GM18498 (cell line): ENCODE measurements around the gene CELF5.
"Not testable (repeated sequence)": the region's sequence is repeated elsewhere in the genome, so short reads cannot be mapped to it uniquely, and the experiment has no call there.

Experiments used
- ATAC-seq: cut with Tn5 transposase; IDR thresholded peaks from one replicate; pipeline ENCODE4 v1.9.1; 2021; ENCODE audit warnings: mild to moderate bottlenecking, moderate library complexity; ENCODE audit not compliant: unreplicated experiment

Gene CELF5

DNA sequence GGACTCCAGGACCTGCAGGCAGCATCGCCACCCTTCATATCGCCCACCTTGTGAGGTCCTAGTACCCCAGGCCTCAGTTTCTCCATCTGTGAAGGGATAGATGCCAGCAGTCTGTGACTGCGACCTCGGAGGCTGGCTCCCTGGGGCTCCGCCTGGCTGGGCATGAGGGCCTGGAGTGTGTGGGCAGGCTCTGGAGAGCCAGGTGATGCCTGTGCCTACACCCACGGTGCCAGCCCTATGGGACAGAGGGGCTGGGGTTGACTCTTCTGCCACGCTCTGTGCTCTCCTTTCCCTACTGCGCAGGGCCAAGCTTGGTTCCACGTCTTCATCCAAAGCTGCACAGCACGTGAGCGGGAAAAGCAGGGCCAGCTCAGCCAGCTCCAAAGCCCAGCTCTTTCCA lies 115.9 kb downstream of the CELF5 start:
- ATAC-seq: no peak

GRCh38 chr19:3342246-3342645 lies 117.8 kb downstream of the CELF5 start:
- no peak for ATAC-seq

DNA sequence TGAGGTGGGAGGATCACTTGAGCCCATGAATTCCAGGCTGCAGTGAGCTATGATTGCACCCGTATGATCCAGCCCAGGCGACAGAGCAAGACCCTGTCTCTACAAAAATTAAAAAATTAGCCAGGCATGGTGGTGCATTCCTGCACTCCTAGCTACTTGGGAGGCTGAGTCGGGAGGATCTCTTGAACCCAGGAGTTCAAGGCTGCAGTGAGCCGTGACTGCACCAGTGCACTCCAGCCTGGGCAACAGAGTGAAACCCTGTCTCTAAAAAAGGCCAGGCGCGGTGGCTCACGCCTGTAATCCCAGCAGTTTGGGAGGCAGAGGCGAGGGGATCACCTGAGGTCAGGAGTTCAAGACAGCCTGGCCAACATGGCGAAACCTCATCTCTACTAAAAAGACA lies 118.5 kb downstream of the CELF5 start:
- ATAC-seq: not testable (repeated sequence)

DNA sequence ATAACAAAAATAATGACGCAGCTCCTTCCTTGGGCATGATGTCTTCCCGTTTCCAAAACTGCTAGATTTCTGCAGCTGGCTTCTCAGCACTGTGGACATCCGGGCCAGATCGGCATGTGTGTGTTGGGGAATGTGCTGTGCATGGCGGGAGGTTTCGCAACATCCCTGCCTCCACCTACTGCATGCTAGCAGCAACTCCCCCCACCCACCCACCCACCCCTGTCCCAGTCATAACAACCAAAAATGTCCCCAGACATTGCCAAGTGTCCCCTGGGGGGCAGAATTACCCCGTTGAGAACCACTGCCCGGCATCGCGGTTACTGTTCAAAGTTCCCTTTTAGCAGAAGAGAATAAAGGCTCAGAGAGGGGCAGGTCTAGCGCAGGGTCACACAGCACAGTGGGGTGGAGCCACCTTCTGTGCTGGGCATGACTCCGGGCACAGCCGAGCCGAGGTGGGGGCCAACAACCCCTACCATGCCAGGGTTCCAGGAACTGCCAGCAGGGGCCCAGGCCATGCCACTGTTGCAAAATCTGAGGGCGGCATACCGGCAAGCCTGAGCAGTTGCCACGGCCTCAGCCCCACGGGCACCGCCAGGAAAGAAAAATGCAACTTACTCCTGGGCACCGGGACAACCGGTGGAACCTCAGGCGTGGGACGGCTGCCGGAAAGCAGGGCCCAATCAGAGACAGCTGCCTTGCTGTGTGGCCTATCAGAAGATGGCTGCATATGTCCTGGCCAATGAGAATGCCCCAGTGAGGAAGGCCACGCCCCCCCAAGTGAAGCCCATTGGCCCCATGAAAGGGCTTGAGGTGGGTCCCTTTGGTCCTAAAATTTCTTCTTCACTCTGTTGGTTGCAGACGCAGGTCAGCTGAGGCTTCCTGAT lies 119.4 kb downstream of the CELF5 start:
- ATAC-seq: no peak

- no peak for ATAC-seq
Observed at GRCh38 chr19:3344608-3345598, 120.4 kb downstream of the CELF5 start.

DNA sequence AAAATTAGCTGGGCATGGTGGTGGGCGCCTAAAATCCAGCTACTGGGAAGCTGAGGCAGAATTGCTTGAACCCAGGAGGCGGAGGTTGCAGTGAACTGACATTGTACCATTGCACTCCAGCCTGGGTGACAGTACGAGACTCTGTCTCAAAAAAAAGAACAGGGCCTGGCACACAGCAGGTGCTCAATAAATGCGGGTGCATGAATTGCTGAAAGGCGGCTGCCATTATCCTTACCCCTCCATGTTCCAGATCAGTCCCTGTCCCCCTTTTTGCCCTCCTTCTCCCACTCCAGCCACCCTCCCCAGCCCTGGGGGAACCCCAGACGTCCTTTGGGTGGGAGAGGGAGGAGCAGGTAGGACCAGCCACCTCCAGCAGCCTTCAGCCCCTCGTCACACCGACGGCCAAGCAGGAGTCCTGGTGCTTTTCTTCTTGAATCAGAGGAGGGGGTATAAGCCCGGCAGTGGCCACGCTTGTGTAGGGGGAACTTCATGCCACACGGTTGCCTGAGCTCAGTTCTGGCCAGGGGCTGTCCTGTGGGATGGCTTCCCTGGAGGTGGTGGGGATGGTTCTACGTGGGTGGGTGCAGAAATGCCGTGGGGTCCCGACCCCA lies 121.5 kb downstream of the CELF5 start:
- ATAC-seq: no peak
